ENCODE results near the gene AKAIN1. TPM values are rescaled to one million over a fixed set of nuclear protein-coding genes. Genes with fewer than 3 reads are reported as not detected.

AKAIN1 gene
- polyA plus RNA-seq, 2 of the 4 experiments (the other 2 are of a cell fraction) = not detected

DNA sequence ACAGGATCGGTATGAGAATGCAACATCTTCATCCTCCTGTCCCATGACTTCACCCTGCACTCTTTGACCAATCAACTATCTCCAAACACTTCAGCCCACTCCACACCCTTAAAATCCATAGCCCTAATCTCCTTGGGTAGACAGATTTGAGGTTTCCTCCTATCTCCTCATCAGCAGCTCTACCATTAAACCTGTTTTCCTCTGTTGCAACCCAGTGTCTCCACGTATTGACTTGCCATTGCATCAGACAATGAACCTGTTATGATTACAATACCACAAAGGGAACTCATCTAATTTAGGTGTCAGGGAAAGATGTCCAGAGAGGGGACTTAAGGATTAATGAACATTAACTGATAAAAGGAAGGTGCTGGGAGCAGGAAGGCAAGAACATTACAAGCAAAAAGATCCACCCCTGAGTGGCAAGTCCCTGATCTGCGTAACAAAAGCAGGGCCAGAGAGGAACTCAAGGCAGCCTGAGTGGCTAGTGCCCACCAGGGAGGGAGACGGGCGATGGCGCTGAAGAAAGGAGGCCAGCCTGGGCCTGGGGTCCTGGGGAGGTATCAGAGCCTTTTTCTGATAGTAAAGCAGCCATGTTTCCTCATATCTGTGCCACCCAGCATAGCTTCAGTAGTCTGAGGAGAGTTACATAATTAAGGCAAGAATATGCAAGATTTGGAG is 44.6 kb downstream of the AKAIN1 start:
- no peaks in the 10 kb centered on the region for H3K9me3 ChIP-seq
- ChIA-PET CTCF (no interaction called here), POLR2A (no interaction called here)
- no peak for TF ChIP-seq KDM5A (IDR thresholded peaks at IDR 0.05)
- TF ChIP-seq TFCP2L1 (CRISPR knock-in tag; IDR thresholded peaks at IDR 0.05) = no peak
- TF ChIP-seq, protein P1, sequence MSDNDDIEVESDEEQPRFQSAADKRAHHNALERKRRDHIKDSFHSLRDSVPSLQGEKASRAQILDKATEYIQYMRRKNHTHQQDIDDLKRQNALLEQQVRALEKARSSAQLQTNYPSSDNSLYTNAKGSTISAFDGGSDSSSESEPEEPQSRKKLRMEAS (IDR thresholded peaks at IDR 0.05) = no peak
- TF ChIP-seq HOXB13 (CRISPR knock-in tag; IDR thresholded peaks at IDR 0.05; ENCODE audit: low read depth) = no peak
- no peak for TF ChIP-seq TP53 (CRISPR knock-in tag; IDR thresholded peaks at IDR 0.05)
- no peak for TF ChIP-seq EP300 (IDR thresholded peaks at IDR 0.05)
- TF ChIP-seq JUN (IDR thresholded peaks at IDR 0.05) = no peak
- TF ChIP-seq MYC (IDR thresholded peaks at IDR 0.05; ENCODE audit: borderline replicate concordance, low read length) = no peak
- no peak for TF ChIP-seq HDAC2 (IDR thresholded peaks at IDR 0.05)
- TF ChIP-seq, protein P2, sequence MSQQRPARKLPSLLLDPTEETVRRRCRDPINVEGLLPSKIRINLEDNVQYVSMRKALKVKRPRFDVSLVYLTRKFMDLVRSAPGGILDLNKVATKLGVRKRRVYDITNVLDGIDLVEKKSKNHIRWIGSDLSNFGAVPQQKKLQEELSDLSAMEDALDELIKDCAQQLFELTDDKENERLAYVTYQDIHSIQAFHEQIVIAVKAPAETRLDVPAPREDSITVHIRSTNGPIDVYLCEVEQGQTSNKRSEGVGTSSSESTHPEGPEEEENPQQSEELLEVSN (IDR thresholded peaks at IDR 0.05; ENCODE audit: borderline replicate concordance, low read depth) = no peak
- TF ChIP-seq CEBPB (IDR thresholded peaks at IDR 0.05) = no peak
- no peak for TF ChIP-seq HOXB5 (CRISPR knock-in tag; IDR thresholded peaks at IDR 0.05)
- TF ChIP-seq ZSCAN20 (CRISPR knock-in tag; IDR thresholded peaks at IDR 0.05) = no peak
- no peak for TF ChIP-seq BHLHE40 (IDR thresholded peaks at IDR 0.05; ENCODE audit: low read depth, low read length)
- TF ChIP-seq, protein P3, sequence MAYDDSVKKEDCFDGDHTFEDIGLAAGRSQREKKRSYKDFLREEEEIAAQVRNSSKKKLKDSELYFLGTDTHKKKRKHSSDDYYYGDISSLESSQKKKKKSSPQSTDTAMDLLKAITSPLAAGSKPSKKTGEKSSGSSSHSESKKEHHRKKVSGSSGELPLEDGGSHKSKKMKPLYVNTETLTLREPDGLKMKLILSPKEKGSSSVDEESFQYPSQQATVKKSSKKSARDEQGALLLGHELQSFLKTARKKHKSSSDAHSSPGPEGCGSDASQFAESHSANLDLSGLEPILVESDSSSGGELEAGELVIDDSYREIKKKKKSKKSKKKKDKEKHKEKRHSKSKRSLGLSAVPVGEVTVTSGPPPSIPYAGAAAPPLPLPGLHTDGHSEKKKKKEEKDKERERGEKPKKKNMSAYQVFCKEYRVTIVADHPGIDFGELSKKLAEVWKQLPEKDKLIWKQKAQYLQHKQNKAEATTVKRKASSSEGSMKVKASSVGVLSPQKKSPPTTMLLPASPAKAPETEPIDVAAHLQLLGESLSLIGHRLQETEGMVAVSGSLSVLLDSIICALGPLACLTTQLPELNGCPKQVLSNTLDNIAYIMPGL (CRISPR knock-in tag; IDR thresholded peaks at IDR 0.05; ENCODE audit: borderline replicate concordance) = no peak
- TF ChIP-seq EHF (CRISPR knock-in tag; IDR thresholded peaks at IDR 0.05) = no peak
- H3K4me3 ChIP-seq = no peak overlapping the region
- H3K4me2 ChIP-seq = no peak overlapping the region
- FAIRE-seq (no peak), ATAC-seq (no peak), DNase-seq (ENCODE audit: low read depth in 1 of 2, low spot score in 1 of 2) (no peak)
- H3K27ac ChIP-seq = no peak overlapping the region
- no peaks in the 10 kb centered on the region for H3K4me1 ChIP-seq
- WGBS (ENCODE audit: missing lambda C conversion rate) = 27% methylated on average over 6 of the region's 6 CpGs

DNA sequence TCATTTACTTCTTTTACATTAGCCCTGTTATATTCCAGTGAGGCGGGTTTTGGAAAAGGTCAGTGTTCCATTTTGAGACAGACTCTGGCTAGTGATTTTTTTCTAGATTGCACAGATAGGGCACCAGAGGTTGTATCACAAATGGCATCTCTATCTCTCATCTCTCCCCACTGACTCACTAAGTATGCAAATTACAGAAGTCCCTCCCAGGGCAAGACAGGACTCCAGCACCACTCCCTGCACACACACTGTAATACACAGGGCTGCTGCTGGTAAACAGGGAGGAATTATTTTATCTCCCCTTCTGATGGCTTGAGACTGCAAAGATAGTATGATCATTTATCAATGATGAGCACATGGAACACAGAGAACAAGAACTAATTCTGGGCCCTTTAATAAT is 46.2 kb downstream of the AKAIN1 start:
- no peak overlapping the region for H3K4me2 ChIP-seq
- H3K4me1 ChIP-seq = no peaks in the 10 kb centered on the region
- ChIA-PET POLR2A (no interaction called here), CTCF (no interaction called here)
- H3K27ac ChIP-seq = no peak overlapping the region
- H3K4me3 ChIP-seq = no peak overlapping the region
- no peaks in the 10 kb centered on the region for H3K9me3 ChIP-seq
- 0% methylated on average over 1 of the region's 1 CpG for WGBS (ENCODE audit: missing lambda C conversion rate)
- TF ChIP-seq, protein P2 (IDR thresholded peaks at IDR 0.05; ENCODE audit: borderline replicate concordance, low read depth) = no peak
- TF ChIP-seq HOXB5 (CRISPR knock-in tag; IDR thresholded peaks at IDR 0.05) (no peak), ZFP36 (IDR thresholded peaks at IDR 0.05; ENCODE audit: borderline replicate concordance, partially characterized antibody) (no peak), NFE2L2 (conservative IDR thresholded peaks at IDR 0.05; ENCODE audit: low read length) (no peak), POLR2A (IDR thresholded peaks at IDR 0.05; ENCODE audit: low read length) (no peak), CBX8 (IDR thresholded peaks at IDR 0.05) (no peak), KDM1A (IDR thresholded peaks at IDR 0.05; ENCODE audit: low read depth) (no peak), CHD2 (IDR thresholded peaks at IDR 0.05; ENCODE audit: low read length, partially characterized antibody) (no peak), CEBPB (IDR thresholded peaks at IDR 0.05) (no peak), HOXB13 (CRISPR knock-in tag; IDR thresholded peaks at IDR 0.05; ENCODE audit: low read depth) (no peak), EHMT2 (IDR thresholded peaks at IDR 0.05; ENCODE audit: low read depth) (no peak), RCOR1 (IDR thresholded peaks at IDR 0.05; ENCODE audit: low read depth, low read length) (no peak), ZC3H11A (IDR thresholded peaks at IDR 0.05) (no peak), PHF8 (IDR thresholded peaks at IDR 0.05; ENCODE audit: borderline replicate concordance, low read depth) (no peak)
- TF ChIP-seq, protein P4, sequence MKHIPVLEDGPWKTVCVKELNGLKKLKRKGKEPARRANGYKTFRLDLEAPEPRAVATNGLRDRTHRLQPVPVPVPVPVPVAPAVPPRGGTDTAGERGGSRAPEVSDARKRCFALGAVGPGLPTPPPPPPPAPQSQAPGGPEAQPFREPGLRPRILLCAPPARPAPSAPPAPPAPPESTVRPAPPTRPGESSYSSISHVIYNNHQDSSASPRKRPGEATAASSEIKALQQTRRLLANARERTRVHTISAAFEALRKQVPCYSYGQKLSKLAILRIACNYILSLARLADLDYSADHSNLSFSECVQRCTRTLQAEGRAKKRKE (CRISPR knock-in tag; IDR thresholded peaks at IDR 0.05; ENCODE audit: low read depth) = no peak
- TF ChIP-seq, protein P3 (CRISPR knock-in tag; IDR thresholded peaks at IDR 0.05; ENCODE audit: borderline replicate concordance) = no peak
- TF ChIP-seq, protein P5, sequence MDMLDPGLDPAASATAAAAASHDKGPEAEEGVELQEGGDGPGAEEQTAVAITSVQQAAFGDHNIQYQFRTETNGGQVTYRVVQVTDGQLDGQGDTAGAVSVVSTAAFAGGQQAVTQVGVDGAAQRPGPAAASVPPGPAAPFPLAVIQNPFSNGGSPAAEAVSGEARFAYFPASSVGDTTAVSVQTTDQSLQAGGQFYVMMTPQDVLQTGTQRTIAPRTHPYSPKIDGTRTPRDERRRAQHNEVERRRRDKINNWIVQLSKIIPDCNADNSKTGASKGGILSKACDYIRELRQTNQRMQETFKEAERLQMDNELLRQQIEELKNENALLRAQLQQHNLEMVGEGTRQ (IDR thresholded peaks at IDR 0.05) = no peak
- TF ChIP-seq, protein P1 (IDR thresholded peaks at IDR 0.05) = no peak
- TF ChIP-seq, protein P6, sequence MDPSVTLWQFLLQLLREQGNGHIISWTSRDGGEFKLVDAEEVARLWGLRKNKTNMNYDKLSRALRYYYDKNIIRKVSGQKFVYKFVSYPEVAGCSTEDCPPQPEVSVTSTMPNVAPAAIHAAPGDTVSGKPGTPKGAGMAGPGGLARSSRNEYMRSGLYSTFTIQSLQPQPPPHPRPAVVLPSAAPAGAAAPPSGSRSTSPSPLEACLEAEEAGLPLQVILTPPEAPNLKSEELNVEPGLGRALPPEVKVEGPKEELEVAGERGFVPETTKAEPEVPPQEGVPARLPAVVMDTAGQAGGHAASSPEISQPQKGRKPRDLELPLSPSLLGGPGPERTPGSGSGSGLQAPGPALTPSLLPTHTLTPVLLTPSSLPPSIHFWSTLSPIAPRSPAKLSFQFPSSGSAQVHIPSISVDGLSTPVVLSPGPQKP (IDR thresholded peaks at IDR 0.05; ENCODE audit: low read depth, low read length) = no peak
- FAIRE-seq (no peak), DNase-seq (ENCODE audit: low read depth in 1 of 2, low spot score in 1 of 2) (no peak), ATAC-seq (no peak)
